Common myeloid progenitor, CD34-positive (primary cell): Measurements from ENCODE around the gene KCNH2.
A peak's percentile ranks its signal among the peaks of the same experiment; 100 is the strongest.

Experiments
- CTCF ChIA-PET: fragments of 350-600 bp; sonication (Branson Sonifier 250); formaldehyde crosslinking; loops from one replicate; lab custom pipeline; 2021; ENCODE audit warnings: antibody characterized with exemption; lab: Charles Lee
- POLR2A ChIA-PET: fragments of 350-600 bp; sonication (Branson Sonifier 250); formaldehyde crosslinking; loops from one replicate; lab custom pipeline; 2021; ENCODE audit warnings: antibody characterized with exemption; lab: Charles Lee
- DNase-seq, 3 donors: peaks; one replicate each; pipeline versions ENCODE4 v3.0.0 to v3.0.0-alpha.2; 2013
- H3K27ac ChIP-seq, 2 experiments: 1 replicate in 1 of 2; 2 replicates in 1 of 2; pipeline ENCODE4 v1.7.0; 2013; ENCODE audit warnings: inconsistent platforms in 2 of 2, low read length in 2 of 2, mild to moderate bottlenecking in 2 of 2, low read depth in 1 of 2, moderate library complexity in 1 of 2; ENCODE audit not compliant: severe bottlenecking in 2 of 2, insufficient read depth in 1 of 2, poor library complexity in 1 of 2
- H3K27me3 ChIP-seq, 5 experiments: replicated peaks in 2 of 5; 1 replicate in 3 of 5; 2 replicates in 2 of 5; pipeline versions ENCODE4 v1.6.1 to v1.7.0; 2013; ENCODE audit warnings: low read length in 4 of 5, mild to moderate bottlenecking in 2 of 5, moderate library complexity in 2 of 5, inconsistent platforms in 1 of 5; ENCODE audit not compliant: insufficient read depth in 5 of 5, control insufficient read depth in 4 of 5
- H3K36me3 ChIP-seq, 4 experiments: 1 replicate in 2 of 4; 2 replicates in 2 of 4; pipeline versions ENCODE4 v1.6.1 to v1.7.0; 2013; ENCODE audit warnings: low read length in 3 of 4, control low read depth in 1 of 4, mild to moderate bottlenecking in 1 of 4; ENCODE audit not compliant: control insufficient read depth in 4 of 4, insufficient read depth in 4 of 4
- H3K4me1 ChIP-seq, 4 experiments: 1 replicate in 3 of 4; 2 replicates in 1 of 4; pipeline versions ENCODE4 v1.6.1 to v1.7.1; 2013; ENCODE audit warnings: low read length in 3 of 4, mild to moderate bottlenecking in 3 of 4, control low read depth in 1 of 4, inconsistent platforms in 1 of 4, moderate library complexity in 1 of 4; ENCODE audit not compliant: control insufficient read depth in 4 of 4, insufficient read depth in 4 of 4; ENCODE audit errors: control extremely low read depth in 1 of 4
- H3K4me3 ChIP-seq, 7 experiments: 1 replicate in 4 of 7; 2 replicates in 3 of 7; pipeline versions ENCODE4 v1.5.1 to v1.7.0; 2013; ENCODE audit warnings: mild to moderate bottlenecking in 7 of 7, low read length in 6 of 7, moderate library complexity in 6 of 7, inconsistent platforms in 2 of 7, low read depth in 2 of 7, control low read depth in 1 of 7; ENCODE audit not compliant: insufficient read depth in 4 of 7, control insufficient read depth in 1 of 7; ENCODE audit errors: extremely low read depth in 1 of 7
- H3K9me3 ChIP-seq, 5 experiments: 1 replicate in 4 of 5; 2 replicates in 1 of 5; pipeline versions ENCODE4 v1.6.1 to v1.7.1; 2013; ENCODE audit warnings: low read length in 4 of 5, mild to moderate bottlenecking in 2 of 5, inconsistent platforms in 1 of 5, low read depth in 1 of 5, moderate library complexity in 1 of 5; ENCODE audit not compliant: control insufficient read depth in 4 of 5, insufficient read depth in 2 of 5; ENCODE audit errors: control extremely low read depth in 1 of 5
- WGBS: methylation state at CpG from one replicate; pipeline ENCODE4 v1.1.5; 2013; ENCODE audit not compliant: insufficient coverage; 5-methylcytosine and 5-hydroxymethylcytosine counted together

Gene KCNH2

GRCh38 chr7:150986099-150986512, 8.0 kb upstream of the KCNH2 start:
- Histone ChIP-seq H3K4me3 (no peak overlapping the region), H3K4me1 (peaks cover 0 to 15% (median 12%) of the 10 kb centered on the region in 4 experiments), H3K36me3 (no peaks in the 10 kb centered on the region), H3K9me3 (peaks cover 0 to 14% (median 13%) of the 10 kb centered on the region in 5 experiments), H3K27me3 (peaks cover 0 to 45% (median 10%) of the 10 kb centered on the region in 5 experiments), H3K27ac (no peak overlapping the region)
- peak in 2 of 3 donors; percentile 56 to 67 for DNase-seq
- CTCF ChIA-PET = interaction anchor here (1.0 to 9.6 kb wide), 19 partner anchors 8 to 206 kb away, joined by 3 to 215 read pairs (median 4); no protein-coding TSS in a partner anchor
- POLR2A ChIA-PET = interaction anchor here (0.6 kb wide), 1 partner anchor 433 kb away, joined by 3 read pairs; no protein-coding TSS in a partner anchor
- WGBS = 9% methylated on average over 16 of the region's 16 CpGs

DNA sequence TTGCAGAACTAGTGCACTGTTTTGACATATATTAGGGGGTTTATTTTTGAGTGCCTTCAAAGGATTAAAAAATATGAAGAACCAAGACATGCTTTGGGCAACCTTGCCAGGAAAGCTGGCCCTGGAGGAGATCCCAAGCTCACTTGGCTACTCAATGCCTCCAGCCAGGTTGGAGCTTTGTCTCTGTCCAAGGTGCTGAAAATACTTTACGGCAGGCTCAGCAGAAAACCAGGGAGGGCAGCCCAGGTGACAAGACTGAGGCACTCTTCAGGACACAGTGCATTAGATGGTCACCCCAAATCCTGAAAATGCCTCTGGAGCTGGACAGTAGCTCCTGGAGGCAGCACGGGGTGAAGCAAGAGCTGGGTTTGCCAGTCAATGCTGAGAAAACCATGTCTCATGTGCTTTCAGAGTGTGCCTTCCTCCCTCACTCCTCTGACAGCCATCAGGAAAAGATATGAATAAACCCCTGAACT, 5.8 kb upstream of the KCNH2 start:
- Histone ChIP-seq H3K4me3 (no peak overlapping the region), H3K27ac (no peak overlapping the region), H3K36me3 (no peaks in the 10 kb centered on the region), H3K9me3 (no peaks in the 10 kb centered on the region), H3K4me1 (peaks cover 0 to 17% (median 12%) of the 10 kb centered on the region in 4 experiments), H3K27me3 (peaks cover 0 to 56% (median 24%) of the 10 kb centered on the region in 5 experiments)
- 9% methylated on average over 2 of the region's 2 CpGs for WGBS
- CTCF ChIA-PET = interaction anchor here (0.8 to 9.6 kb wide), 17 partner anchors 8 to 207 kb away, joined by 3 to 215 read pairs (median 4); partner anchors contain the start of gene ABCB8
- DNase-seq = peak in 2 of 3 donors; percentile 56 to 62
- POLR2A ChIA-PET = interaction anchor here (0.8 kb wide), 1 partner anchor 21 kb away, joined by 4 read pairs; no protein-coding TSS in a partner anchor

DNA sequence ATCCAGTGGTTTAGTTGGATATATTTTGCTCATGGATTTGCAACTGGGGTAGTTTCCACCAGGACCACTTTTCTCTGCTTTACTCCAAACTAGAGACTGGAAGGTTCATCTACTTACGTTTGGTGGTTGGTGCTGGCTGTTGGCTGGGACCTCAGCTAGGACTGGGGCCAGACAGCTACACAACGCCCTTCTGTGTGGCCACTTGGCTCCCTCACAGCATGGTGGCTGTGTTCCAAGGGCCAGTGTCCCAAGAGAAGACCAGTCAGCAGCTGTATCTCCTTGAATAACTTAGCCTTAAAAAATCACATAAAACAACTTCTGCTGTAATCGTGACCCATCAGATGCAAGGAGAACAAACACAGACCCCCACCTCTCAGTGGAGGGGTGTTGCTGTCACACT, 4.2 kb upstream of the KCNH2 start:
- Histone ChIP-seq H3K27ac (no peak overlapping the region), H3K4me3 (no peak overlapping the region), H3K27me3 (peaks cover 0 to 64% (median 30%) of the 10 kb centered on the region in 5 experiments), H3K4me1 (peaks cover 0 to 18% (median 12%) of the 10 kb centered on the region in 4 experiments), H3K9me3 (no peaks in the 10 kb centered on the region), H3K36me3 (no peaks in the 10 kb centered on the region)
- ChIA-PET POLR2A (no interaction called here), CTCF (interaction anchor here (1.2 to 9.6 kb wide), 4 partner anchors 12 to 41 kb away, joined by 4 to 215 read pairs (median 24); no protein-coding TSS in a partner anchor)
- WGBS = 71% methylated on average over 3 of the region's 3 CpGs
- no peak for DNase-seq

GRCh38 chr7:150981644-150982043, 3.5 kb upstream of the KCNH2 start:
- Histone ChIP-seq H3K9me3 (no peaks in the 10 kb centered on the region), H3K27me3 (peaks cover 0 to 69% (median 36%) of the 10 kb centered on the region in 5 experiments), H3K36me3 (no peaks in the 10 kb centered on the region), H3K4me3 (no peak overlapping the region), H3K4me1 (peaks cover 0 to 22% (median 14%) of the 10 kb centered on the region in 4 experiments), H3K27ac (no peak overlapping the region)
- CTCF ChIA-PET = interaction anchor here (1.2 to 9.6 kb wide), 3 partner anchors 13 to 41 kb away, joined by 4 to 215 read pairs (median 4); no protein-coding TSS in a partner anchor
- POLR2A ChIA-PET = no interaction called here
- DNase-seq = no peak
- WGBS = 84% methylated on average over 5 of the region's 6 CpGs

GRCh38 chr7:150980663-150981062, 2.5 kb upstream of the KCNH2 start:
- Histone ChIP-seq H3K9me3 (no peaks in the 10 kb centered on the region), H3K4me1 (peaks cover 0 to 20% (median 14%) of the 10 kb centered on the region in 4 experiments), H3K36me3 (no peaks in the 10 kb centered on the region), H3K27ac (no peak overlapping the region), H3K4me3 (no peak overlapping the region), H3K27me3 (peaks cover 0 to 78% (median 37%) of the 10 kb centered on the region in 5 experiments)
- CTCF ChIA-PET = interaction anchor here (0.8 to 9.6 kb wide), 5 partner anchors 8 to 131 kb away, joined by 4 to 215 read pairs (median 5); partner anchors contain the start of gene NOS3
- POLR2A ChIA-PET = interaction anchor here (0.9 kb wide), 1 partner anchor 29 kb away, joined by 4 read pairs; no protein-coding TSS in a partner anchor
- 67% methylated on average over 1 of the region's 2 CpGs for WGBS
- DNase-seq = no peak

GRCh38 chr7:150979713-150980390, 1.7 kb upstream of the KCNH2 start:
- no peak overlapping the region for H3K27ac ChIP-seq
- no peaks in the 10 kb centered on the region for H3K36me3 ChIP-seq
- H3K4me3 ChIP-seq = no peak overlapping the region
- no peaks in the 10 kb centered on the region for H3K9me3 ChIP-seq
- peaks cover 0 to 26% (median 19%) of the 10 kb centered on the region in 4 experiments for H3K4me1 ChIP-seq
- ChIA-PET CTCF (interaction anchor here (0.8 to 9.6 kb wide), 8 partner anchors 9 to 132 kb away, joined by 3 to 215 read pairs (median 5); partner anchors contain the start of gene NOS3), POLR2A (interaction anchor here (0.9 kb wide), 1 partner anchor 30 kb away, joined by 4 read pairs; no protein-coding TSS in a partner anchor)
- DNase-seq = peak in 1 of 3 donors; percentile 17
- peaks cover 0 to 85% (median 37%) of the 10 kb centered on the region in 5 experiments for H3K27me3 ChIP-seq
- 52% methylated on average over 7 of the region's 7 CpGs for WGBS
